Effector memory CD4-positive, alpha-beta T cell (primary cell): ENCODE results near the gene FRG2.
"Not testable (repeated sequence)": the region's sequence is repeated elsewhere in the genome, so short reads cannot be mapped to it uniquely, and the experiment has no call there.

Experiments used
- DNase-seq, 3 donors: peaks; one replicate each; pipeline ENCODE4 v3.0.0-alpha.2; 2020
- H3K27ac ChIP-seq: 2 replicates; pipeline ENCODE4 v1.7.0; 2013; ENCODE audit warnings: mild to moderate bottlenecking, low read length, moderate library complexity; ENCODE audit not compliant: insufficient read depth, poor library complexity, severe bottlenecking
- H3K27me3 ChIP-seq: replicated peaks from 2 replicates; pipeline ENCODE4 v1.7.0; 2013; ENCODE audit warnings: mild to moderate bottlenecking, low read length; ENCODE audit not compliant: insufficient read depth, control insufficient read depth, poor library complexity, severe bottlenecking
- H3K36me3 ChIP-seq: 2 replicates; pipeline ENCODE4 v1.7.0; 2013; ENCODE audit warnings: mild to moderate bottlenecking, low read length, moderate library complexity; ENCODE audit not compliant: control insufficient read depth, insufficient read depth
- H3K4me1 ChIP-seq: 2 replicates; pipeline ENCODE4 v1.7.0; 2013; ENCODE audit warnings: low read length, mild to moderate bottlenecking; ENCODE audit not compliant: control insufficient read depth, insufficient read depth, poor library complexity, severe bottlenecking
- H3K4me3 ChIP-seq: 2 replicates; pipeline ENCODE4 v1.7.0; 2013; ENCODE audit warnings: low read length, low read depth, mild to moderate bottlenecking; ENCODE audit not compliant: insufficient read depth, poor library complexity, severe bottlenecking
- H3K9me3 ChIP-seq: 2 replicates; pipeline ENCODE4 v1.7.0; 2013; ENCODE audit warnings: mild to moderate bottlenecking, low read length, moderate library complexity; ENCODE audit not compliant: control insufficient read depth

FRG2 gene

DNA sequence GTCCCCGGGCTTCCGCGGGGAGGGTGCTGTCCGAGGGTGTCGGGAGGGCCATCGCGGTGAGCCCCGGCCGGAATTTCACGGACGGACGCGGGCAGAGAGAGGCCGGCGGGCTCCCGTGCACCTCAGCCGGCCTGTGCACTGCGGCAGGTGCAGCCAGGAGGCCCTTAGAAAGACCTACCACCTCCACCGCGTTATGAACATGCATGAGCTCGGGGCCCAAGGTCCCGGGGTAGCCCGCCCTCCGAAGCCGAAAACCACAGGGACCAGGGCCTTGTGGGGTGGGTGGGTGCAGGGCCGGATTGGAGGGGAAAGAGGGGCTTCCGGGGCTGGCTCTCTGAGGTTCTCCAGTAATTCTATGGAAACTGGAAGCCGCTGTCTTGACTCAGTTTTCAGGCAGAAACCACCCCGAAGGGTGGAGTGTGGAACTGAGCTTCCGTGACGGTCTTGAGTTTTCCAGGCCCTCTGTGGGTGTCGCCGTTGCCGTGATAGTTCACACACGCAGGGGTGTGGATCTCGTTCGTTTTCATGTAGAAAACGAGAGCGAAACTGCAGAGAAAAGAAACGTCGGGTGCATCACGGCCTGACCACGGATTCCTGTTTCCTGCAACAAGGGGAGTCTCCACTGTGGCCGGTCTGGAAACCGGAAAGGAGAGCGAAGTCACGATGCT lies 4.3 kb downstream of the FRG2 start:
- not testable (repeated sequence) for H3K9me3 ChIP-seq, DNase-seq, H3K36me3 ChIP-seq, H3K27ac ChIP-seq
- Histone ChIP-seq H3K4me1 (peaks cover 10% of the 10 kb centered on the region), H3K4me3 (peak overlapping the region; percentile 9), H3K27me3 (peaks cover 15% of the 10 kb centered on the region)

DNA sequence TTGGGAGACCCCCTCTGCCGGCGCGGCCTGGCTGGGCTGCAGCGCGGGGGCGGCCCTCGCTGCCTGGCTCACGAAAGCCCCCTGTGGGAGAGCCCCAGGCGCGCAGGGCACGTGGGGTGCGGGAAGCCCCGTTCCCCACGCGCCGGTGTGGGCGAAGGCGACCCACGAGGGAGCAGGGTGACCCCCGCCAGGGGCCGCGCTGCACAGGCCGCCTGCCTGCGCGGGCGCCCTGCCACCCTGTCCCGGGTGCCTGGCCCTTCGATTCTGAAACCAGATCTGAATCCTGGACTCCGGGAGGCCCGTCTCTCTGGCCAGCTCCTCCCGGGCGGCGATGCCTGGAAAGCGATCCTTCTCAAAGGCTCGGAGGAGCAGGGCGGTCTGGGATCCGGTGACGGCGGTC lies 5.1 kb downstream of the FRG2 start:
- not testable (repeated sequence) for H3K9me3 ChIP-seq, H3K27ac ChIP-seq, DNase-seq, H3K36me3 ChIP-seq, H3K4me3 ChIP-seq
- H3K27me3 ChIP-seq: peaks cover 15% of the 10 kb centered on the region
- peaks cover 10% of the 10 kb centered on the region for H3K4me1 ChIP-seq

DNA sequence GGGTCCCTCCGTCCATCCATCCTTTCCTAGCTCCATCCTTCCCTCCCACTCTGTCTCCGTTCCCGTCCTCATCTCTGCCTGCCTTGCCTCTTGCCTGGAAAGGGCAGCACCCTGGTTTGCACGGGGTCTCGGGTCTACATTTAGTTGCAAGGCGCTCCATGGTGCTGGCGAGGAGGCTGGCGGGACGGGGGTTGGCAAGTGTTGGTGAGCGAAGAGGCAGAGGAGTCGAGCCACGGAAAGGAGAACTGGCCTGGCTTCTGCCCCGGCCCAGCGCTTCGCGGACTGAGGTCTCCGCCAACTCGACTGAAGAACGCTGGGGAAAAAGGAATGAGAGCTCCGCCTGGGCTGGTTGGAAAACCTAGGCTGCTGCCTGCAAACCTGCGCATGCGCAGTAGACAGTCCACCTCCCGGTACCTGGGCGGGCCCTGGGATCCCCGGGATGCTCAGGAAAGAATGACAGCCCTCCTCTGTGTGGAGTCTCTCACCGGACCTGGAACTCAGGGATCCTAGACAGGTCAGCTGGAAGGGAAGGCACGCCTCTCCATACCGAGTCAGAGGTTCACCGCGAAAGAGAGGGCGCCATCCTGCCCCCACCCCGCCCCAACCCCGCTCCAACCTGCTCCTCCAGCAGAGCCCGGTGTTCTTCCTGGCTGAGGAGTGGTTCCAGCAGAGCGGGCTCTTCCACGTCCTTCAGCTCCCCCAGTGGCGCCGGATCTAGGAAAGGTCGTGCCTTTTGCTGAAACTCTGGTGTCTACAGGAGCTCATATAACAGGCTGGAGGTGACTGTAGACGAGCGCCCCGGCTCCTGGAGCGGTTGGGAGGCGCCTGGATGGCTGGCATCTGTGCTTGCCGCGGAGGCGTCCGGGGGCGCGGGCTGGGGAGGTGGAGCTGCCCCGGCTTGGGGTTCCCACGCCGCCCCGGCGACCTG lies 6.0 kb downstream of the FRG2 start:
- Histone ChIP-seq H3K36me3 (no peaks in the 10 kb centered on the region), H3K27me3 (peaks cover 17% of the 10 kb centered on the region), H3K4me1 (peaks cover 10% of the 10 kb centered on the region), H3K4me3 (peak overlapping the region; percentile 19), H3K9me3 (no peaks in the 10 kb centered on the region), H3K27ac (no peak overlapping the region)
- no peak for DNase-seq

DNA sequence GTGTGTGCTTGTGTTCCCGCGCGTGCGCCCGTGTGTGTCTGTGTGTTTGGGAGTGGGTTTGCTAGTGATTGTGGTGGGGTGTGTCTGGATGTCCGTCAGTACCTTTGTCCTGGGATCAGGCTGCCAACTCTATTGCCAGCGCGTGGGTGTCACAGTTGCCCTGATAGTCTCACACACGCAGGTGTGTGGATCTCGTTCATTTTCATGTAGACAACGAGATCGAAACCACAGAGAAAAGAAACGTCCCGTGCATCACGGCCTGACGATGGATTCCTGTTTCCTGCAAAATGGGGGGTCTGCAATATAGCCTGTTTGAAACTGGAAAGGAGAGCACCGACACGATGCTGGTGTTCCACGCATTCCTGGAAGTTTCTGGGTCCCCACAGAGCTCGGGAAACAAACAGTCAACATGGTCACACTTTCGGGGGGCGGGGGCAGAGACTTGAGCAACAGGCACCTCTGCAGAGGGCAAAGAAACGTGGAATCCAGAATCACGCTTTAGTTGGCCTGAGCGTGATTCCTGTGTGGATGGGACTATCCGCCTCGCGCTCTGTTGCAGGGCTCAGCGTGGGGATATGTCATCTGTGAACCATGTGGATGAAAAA lies 7.1 kb downstream of the FRG2 start:
- H3K36me3 ChIP-seq, H3K4me3 ChIP-seq, H3K27ac ChIP-seq, H3K9me3 ChIP-seq, DNase-seq: not testable (repeated sequence)
- Histone ChIP-seq H3K4me1 (peaks cover 10% of the 10 kb centered on the region), H3K27me3 (peaks cover 20% of the 10 kb centered on the region)

DNA sequence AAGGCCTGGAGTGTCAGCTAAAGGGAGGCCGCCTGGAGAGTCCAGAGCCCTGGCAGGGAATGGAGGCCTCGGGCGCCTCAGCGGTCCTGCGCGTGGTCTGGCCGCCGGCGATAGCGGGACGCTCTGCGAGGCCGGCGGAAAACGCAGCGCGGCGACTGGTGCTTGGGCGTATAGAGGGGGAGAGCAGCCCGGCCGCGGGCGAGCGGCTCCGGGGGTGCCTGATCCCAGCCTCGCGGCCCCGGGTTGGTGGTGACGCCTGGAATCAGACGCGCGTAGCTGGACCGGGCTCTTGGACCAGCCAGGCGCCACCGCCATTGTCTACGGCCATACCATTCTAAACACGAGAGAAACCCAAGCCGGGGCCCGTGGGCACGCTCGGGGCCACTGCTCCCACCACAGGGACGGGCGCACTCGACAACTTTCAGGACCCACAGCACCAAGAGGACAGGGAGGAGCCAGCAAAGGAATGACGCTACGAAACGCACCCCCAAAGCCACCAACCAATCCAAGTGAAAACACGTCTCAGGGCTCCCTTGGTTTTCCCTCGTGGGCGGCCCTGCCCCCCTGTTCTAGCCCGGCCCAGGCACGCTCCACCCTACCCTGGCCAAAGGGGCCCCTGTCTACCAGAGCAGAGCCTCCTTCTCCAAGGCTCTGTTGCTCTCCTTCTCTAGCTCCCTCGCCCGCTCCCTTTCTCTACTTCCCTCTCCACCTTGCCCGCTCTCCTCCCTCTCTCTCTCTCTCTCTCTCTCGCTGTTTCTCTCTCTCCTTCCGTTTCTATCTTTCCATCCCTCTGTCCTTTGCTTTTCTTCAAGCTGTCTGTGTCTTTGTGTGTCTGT lies 7.8 kb downstream of the FRG2 start:
- no peak overlapping the region for H3K27ac ChIP-seq
- peaks cover 20% of the 10 kb centered on the region for H3K27me3 ChIP-seq
- H3K4me1 ChIP-seq: peaks cover 10% of the 10 kb centered on the region
- no peak overlapping the region for H3K4me3 ChIP-seq
- no peaks in the 10 kb centered on the region for H3K9me3 ChIP-seq
- no peak for DNase-seq
- H3K36me3 ChIP-seq: no peaks in the 10 kb centered on the region

DNA sequence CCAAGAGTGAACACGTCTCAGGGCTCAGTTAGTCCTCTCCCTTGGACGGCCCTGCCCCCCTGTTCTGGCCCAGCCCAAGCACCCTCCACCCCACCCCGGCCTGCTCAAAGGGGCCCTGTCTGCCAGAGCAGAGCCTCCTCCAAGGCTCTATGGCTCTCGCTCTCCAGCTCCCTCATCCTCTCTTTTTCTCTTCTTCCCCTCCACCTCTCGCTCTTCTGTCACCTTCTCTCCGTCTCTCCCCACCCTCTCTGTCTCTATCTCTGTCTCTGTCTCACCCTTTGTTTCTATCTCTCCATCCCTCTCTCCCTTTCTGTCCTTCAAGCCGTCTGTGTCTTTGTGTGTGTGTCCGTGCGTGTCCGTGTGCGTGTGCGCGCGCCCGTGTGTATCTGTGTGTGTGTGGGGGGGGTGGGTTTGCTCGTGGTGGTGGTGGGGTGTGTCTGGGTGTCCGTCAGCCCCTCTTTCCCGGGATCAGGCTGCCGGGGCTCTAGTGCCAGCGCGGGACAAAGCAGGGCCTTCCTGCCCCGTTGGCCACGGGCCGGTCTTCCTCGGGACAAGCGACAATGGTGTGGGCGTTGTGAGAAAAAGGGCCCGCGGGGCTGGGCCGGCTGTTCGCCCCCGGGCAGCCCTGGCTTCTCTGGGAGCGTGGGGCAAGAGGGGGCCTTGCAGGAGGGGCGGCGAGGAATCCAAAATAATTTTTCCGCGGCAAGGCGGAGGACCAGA lies 8.7 kb downstream of the FRG2 start:
- no peak for DNase-seq
- peaks cover 20% of the 10 kb centered on the region for H3K27me3 ChIP-seq
- H3K36me3 ChIP-seq: no peaks in the 10 kb centered on the region
- no peak overlapping the region for H3K27ac ChIP-seq
- no peak overlapping the region for H3K4me3 ChIP-seq
- H3K9me3 ChIP-seq: no peaks in the 10 kb centered on the region
- H3K4me1 ChIP-seq: peaks cover 10% of the 10 kb centered on the region

DNA sequence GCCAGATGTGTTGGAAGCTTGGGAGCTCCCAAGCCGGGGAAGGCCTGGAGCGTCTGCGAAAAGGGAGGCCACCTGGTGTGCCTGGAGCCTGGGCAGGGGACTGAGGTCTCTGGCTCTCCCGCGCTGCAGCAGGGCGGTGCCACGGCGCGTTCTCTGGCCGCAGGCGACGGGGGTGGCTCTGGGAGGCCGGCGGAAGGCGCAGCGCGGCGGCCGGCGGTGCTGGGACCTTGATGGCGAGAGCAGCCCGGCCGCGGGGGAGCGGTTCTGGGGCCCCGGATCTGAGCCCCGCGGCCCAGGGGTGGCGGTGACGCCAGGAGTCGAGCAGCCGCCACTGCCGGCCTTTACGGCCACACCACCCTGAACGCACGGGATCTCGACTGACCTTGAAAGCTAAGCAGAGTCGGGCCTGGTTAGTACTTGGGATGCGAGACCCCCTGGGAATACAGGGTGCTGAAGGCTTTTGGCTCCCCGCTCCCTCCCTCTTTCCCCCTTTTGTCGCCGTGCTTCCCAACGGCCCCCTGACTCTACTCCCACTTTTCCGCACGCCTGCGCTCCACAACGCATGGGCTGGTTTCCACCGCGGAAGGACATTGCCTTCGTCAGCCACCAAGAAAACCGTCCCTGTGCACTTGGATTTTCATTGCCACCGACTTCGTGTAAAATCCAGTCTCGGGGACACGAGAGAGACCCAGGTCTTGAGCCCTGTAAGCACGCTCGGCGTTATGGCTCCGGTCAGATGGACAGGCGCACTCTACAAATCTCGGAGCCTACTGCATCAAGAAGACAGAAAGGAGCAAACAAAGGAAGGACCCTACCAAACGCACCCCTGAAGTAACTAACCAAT lies 9.5 kb downstream of the FRG2 start:
- Histone ChIP-seq H3K27me3 (peaks cover 20% of the 10 kb centered on the region), H3K36me3 (no peaks in the 10 kb centered on the region), H3K9me3 (no peaks in the 10 kb centered on the region), H3K4me1 (peaks cover 10% of the 10 kb centered on the region), H3K27ac (no peak overlapping the region), H3K4me3 (no peak overlapping the region)
- no peak for DNase-seq

DNA sequence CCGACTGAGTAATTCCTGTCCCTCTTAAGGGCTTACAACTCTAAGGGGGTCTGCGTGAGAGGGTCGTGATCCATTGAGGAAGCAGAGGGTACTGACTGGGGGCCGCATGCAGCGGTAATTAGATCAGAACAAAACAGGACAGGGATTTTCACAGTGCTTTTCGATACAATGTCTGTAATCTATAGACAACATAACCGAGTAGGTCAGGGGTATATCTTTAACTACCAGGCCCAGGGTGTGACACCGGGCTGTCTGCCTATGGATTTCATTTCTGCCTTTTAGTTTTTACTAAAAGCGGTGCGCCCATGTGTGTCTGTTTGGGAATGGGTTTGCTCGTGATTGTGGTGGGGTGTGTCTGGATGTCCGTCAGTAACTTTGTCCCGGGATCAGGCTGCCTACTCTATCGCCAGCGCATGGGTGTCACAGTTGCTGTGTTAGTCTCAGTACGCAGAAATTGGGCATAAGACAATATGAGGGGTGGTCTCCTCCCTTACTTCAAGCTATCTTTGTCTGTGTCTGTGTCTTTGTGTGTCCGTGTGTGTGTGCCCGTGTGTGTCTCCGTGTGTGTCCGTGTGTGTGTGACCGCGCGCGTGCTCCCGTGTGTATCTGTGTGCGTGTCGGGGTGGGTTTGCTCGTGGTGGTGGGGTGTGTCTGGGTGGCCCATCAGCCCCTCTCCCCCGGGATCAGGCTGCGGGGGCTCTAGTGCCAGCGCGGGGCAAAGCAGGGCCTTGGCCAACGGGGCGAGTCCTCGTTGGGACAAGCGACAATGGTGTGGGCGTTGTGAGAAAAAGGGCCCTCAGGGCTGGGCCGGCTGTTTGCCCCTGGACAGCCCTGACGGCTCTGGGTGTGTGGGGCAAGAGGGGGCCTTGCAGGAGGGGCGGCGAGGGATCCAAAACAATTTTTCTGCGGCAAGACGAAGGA lies 10.4 kb downstream of the FRG2 start:
- Histone ChIP-seq H3K36me3 (no peaks in the 10 kb centered on the region), H3K4me3 (no peak overlapping the region), H3K27ac (no peak overlapping the region), H3K27me3 (peaks cover 20% of the 10 kb centered on the region), H3K4me1 (peaks cover 10% of the 10 kb centered on the region), H3K9me3 (no peaks in the 10 kb centered on the region)
- no peak for DNase-seq
